HepG2 (cell line): Measurements from ENCODE around the gene NENF.

Experiments
- ELF1 ChIP-seq: sonication (generic); formaldehyde crosslinking; IDR thresholded peaks from 2 replicates; pipeline ENCODE4 v1.4.0; 2020; ENCODE audit warnings: missing genetic modification reagents
- NR3C1 ChIP-seq: sonication (generic); formaldehyde crosslinking; IDR thresholded peaks from 2 replicates; pipeline ENCODE4 v1.4.0; 2020; ENCODE audit warnings: missing genetic modification reagents
- POLR2A ChIP-seq, 2 experiments: IDR thresholded peaks; 2 replicates each; pipeline ENCODE4 v1.6.1; 2011; ENCODE audit warnings: low read depth in 2 of 2, low read length in 2 of 2, mild to moderate bottlenecking in 1 of 2, moderate library complexity in 1 of 2; ENCODE audit not compliant: insufficient read depth in 1 of 2
- SIN3A ChIP-seq: IDR thresholded peaks from 2 replicates; pipeline ENCODE4 v1.6.1; 2011; ENCODE audit warnings: low read depth, mild to moderate bottlenecking, control low read depth, low read length, borderline replicate concordance
- TF ChIP-seq, protein P1 (sequence below): sonication (generic); formaldehyde crosslinking; IDR thresholded peaks from 2 replicates; pipeline ENCODE4 v1.5.0; 2020; ENCODE audit warnings: mild to moderate bottlenecking, missing genetic modification reagents, moderate library complexity
- TF ChIP-seq, protein P2 (sequence below): IDR thresholded peaks from 2 replicates; pipeline ENCODE4 v1.6.1; 2016; ENCODE audit warnings: low read depth, control low read depth

DNA sequence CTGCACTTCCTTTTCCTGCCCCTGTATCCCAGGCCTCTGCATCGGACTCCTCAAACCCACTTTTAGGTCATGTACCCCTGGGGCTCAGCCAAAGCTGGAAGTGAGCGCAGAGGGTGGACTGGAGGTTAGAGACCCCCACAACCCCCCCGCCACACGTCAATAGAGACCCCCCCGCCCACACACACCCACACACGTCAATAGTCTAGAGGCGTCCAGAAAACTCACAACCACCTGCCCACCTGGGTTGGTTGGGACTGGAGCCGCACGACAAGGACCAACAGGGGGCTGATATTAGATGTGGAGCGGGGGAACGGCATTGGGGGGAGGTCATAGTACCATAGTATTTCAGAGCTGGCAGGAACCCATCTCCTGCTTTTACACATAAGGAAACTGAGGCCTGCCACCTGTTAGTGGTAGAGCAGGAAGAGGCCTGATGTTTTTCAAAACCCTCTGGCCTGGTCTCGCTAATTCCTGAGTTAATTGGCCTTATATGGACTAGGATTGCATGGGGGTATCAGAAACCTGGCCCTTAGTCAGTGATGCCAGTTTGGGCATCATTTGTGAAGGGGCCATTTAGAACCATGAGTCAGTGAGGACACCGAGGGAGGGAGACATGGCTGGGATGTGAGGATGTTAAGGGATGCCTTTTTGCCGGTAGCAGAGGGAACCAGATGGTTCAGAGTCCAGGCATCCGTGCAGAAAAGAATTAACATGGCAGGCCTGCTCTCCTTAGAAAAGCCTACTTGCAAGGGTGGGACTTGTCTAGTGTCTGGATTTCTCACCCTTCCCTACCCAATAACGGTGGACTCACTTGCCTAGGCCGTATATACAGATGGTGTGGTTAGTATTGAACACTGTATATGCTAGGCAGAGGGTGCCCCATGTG is 1.1 kb downstream of the NENF start:
- no peak for TF ChIP-seq POLR2A (IDR thresholded peaks at IDR 0.05; ENCODE audit: insufficient read depth in 1 of 2, low read depth in 2 of 2, low read length in 2 of 2)
- TF ChIP-seq, protein P1, sequence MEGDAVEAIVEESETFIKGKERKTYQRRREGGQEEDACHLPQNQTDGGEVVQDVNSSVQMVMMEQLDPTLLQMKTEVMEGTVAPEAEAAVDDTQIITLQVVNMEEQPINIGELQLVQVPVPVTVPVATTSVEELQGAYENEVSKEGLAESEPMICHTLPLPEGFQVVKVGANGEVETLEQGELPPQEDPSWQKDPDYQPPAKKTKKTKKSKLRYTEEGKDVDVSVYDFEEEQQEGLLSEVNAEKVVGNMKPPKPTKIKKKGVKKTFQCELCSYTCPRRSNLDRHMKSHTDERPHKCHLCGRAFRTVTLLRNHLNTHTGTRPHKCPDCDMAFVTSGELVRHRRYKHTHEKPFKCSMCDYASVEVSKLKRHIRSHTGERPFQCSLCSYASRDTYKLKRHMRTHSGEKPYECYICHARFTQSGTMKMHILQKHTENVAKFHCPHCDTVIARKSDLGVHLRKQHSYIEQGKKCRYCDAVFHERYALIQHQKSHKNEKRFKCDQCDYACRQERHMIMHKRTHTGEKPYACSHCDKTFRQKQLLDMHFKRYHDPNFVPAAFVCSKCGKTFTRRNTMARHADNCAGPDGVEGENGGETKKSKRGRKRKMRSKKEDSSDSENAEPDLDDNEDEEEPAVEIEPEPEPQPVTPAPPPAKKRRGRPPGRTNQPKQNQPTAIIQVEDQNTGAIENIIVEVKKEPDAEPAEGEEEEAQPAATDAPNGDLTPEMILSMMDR: no peak
- TF ChIP-seq ELF1: no peak
- TF ChIP-seq, protein P2, sequence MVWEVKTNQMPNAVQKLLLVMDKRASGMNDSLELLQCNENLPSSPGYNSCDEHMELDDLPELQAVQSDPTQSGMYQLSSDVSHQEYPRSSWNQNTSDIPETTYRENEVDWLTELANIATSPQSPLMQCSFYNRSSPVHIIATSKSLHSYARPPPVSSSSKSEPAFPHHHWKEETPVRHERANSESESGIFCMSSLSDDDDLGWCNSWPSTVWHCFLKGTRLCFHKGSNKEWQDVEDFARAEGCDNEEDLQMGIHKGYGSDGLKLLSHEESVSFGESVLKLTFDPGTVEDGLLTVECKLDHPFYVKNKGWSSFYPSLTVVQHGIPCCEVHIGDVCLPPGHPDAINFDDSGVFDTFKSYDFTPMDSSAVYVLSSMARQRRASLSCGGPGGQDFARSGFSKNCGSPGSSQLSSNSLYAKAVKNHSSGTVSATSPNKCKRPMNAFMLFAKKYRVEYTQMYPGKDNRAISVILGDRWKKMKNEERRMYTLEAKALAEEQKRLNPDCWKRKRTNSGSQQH (CRISPR knock-in tag): no peak
- TF ChIP-seq SIN3A: no peak
- TF ChIP-seq NR3C1: no peak
